IPS-11a (cell line): Measurements from ENCODE around the gene TRIM77.
"Not testable (repeated sequence)": the region's sequence is repeated elsewhere in the genome, so short reads cannot be mapped to it uniquely, and the experiment has no call there.

Experiments
- H3K4me3 ChIP-seq: one replicate; pipeline ENCODE4 v1.5.1; 2013; ENCODE audit warnings: low read depth, low read length, control low read depth

Gene TRIM77, protein sequence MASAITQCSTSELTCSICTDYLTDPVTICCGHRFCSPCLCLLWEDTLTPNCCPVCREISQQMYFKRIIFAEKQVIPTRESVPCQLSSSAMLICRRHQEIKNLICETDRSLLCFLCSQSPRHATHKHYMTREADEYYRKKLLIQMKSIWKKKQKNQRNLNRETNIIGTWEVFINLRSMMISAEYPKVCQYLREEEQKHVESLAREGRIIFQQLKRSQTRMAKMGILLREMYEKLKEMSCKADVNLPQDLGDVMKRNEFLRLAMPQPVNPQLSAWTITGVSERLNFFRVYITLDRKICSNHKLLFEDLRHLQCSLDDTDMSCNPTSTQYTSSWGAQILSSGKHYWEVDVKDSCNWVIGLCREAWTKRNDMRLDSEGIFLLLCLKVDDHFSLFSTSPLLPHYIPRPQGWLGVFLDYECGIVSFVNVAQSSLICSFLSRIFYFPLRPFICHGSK

DNA sequence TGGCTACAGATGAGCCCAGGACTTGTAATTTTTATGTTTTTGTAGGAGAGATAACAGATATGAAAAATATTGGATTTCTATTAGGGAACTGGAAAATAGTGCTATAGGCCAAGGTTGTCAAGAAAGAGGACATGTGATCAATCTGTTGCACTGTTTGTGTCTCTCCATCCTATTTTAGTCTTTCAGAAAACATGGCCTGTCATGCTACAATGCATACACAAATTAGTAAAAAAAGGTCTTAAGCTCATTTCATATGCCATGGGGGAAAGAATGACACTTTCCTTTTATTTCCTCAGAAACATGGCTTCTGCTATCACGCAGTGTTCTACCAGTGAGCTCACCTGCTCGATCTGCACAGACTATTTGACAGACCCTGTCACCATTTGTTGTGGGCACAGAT is at the start of gene TRIM77:
Gene TRIM77, plus strand, starts transcription at position 301 of the 400 bp plus-strand sequence. Its CDS starts 0 bp downstream, at position 301.
- H3K4me3 ChIP-seq, result not testable (repeated sequence)

DNA sequence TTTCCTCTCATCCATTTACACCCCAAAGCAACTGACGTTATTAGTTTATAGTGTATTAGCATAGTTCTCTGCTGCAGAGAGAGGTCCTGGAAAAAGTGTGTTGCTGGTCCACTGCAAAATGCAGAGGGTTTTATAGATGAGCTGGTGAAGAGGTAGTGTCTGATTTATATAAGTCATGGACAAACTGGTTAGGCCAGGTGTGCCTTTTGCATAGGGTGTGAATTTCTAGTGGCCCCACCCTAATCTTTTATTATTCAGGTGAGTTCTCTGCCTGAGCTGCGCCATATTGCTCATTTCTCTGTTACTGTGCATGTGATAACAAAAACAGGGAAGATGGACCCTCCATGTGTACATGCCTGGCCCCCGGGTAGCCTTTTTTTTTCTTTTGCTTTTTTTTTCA is 43.1 kb upstream of the TRIM77 start:
- no peak overlapping the region for H3K4me3 ChIP-seq

DNA sequence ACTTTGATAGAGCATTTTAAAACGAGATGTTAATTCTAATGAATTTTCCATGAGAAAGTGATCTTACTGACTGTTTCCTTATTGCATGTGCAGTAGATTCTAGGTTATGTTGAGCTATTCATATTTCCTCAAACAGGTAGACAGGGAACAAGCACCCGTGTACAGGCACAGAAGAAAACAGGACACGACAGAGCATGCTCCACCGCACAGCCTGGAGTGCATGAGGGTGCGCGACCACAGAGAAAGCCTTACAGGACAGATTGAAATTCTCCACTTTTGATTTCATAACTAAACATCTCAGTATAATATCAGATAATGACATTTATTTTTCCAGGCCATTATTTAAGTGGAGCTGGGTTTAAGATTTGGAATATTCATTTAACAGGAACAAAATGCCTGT is 41.9 kb upstream of the TRIM77 start:
- H3K4me3 ChIP-seq, result not testable (repeated sequence)

DNA sequence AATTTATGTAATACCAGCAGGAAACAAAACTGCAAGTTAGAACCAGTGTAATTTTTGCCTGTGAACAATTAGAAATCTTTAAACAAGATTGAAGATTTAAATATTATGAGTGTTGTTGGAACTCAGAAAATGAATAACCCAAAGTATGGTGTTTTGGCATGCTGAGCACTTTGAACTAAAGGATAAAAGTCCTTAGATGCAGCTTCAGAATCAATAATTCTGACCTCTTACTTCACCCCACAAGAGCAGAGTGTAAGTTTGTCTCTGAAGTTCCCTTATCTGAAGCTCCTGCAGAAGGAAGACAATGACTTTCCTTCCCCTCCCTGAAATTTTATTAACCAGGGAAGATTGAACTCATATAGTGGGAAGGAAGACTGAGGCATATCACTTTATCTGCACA is 40.5 kb upstream of the TRIM77 start:
- H3K4me3 ChIP-seq, result not testable (repeated sequence)

DNA sequence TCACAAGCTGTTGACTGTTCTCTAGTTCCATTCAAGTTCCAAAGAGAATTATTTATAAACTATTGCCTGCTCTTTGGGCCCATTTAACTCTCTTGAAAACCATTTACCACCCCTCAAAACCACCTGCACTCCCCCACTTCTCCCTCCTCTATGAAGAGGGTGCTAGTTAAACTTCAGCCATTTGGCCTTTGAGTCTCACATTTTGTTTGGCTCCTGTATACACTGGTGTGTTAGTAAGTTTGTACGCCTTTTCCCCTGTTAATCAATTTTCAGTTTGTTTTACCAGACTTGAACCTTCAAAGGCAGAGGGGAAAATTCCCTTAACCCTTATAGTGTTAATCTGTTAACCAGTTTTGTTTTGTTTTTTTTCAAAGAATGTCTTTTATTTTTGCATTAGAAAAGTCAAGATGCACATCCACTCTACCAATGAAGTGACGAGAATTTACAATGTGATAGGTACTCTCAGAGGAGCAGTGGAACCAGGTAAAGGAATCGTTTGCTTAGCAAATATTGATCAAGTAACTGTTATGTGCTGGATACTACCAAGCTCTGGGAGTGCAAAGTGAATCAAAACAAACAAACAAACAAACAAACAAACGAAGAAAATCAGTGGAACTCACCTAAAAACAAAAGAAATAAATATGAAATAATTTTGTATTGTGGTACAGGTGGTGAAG is 40.0 kb upstream of the TRIM77 start:
- not testable (repeated sequence) for H3K4me3 ChIP-seq

DNA sequence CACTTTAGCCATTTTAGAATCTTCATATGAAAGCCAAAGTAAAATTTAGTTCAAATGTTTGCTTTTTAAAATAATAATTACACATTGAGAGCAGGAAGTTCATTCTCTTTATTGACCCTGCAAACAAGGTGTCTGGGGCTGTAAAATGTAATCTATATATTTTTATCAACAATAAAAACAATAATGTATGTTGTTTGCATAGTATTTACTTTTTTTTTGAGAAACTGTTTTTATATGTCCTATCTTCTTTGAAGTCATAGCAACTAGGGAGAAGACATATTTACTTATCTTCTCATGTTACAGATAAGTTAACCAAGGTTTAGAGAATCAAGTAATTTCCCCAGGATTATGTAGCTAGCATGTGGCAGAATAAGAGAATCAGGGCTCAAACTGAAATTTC is 37.6 kb upstream of the TRIM77 start:
- not testable (repeated sequence) for H3K4me3 ChIP-seq

DNA sequence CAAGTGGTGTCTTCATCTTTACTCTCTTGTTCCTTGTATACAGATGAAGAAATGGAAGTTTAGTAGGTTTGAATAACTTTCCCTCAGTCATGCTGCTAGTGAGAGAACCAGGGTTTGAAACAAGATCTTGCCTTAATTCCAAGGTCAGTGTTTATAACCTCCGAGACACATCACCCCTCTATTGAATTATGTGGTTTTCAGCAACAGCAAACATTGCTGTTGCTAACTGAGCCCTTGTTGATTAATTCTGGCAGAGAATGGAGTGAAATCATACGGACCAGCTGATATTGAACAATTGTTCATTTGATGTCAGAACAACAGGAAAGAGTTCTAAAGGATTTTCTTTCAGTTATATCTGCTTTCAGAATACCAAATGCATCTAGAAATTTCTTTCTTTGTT is 36.7 kb upstream of the TRIM77 start:
- H3K4me3 ChIP-seq, result not testable (repeated sequence)

DNA sequence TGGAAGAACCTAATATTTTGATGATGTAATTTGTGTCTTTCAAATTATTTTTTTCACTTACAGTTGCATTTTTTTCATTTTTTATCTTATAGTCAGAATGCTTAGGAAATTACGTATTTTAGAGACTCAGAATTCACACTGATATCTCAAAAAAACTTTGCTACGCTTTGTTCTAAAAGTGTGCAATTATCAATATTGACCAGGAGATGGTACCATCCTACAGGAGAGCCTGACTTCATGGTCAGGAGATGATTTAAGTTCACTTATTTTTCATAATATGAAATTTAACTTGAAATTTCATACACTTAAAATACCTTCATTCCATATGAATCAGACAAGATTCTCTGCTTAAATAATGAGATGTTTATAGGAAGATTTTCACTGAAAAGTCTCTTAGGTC is 34.7 kb upstream of the TRIM77 start:
- H3K4me3 ChIP-seq, result not testable (repeated sequence)

DNA sequence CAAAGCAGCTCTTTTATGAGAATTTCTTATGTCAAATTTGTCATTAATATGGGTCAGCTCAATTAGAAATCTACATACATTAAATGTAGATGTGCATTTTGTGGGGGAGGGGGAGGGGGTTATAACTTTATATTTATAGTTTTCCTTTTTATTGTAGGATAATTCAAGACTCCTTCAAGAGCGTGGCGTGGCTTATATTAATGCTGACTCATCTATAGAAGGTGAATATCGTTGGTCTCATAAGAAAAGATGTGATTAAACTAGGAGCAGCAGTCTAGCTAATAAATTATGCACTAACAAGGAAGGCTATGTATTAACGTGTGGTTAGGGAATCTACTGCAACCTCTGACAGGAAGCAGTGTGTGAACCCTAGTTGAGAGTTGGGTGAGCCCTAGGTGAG is 34.2 kb upstream of the TRIM77 start:
- H3K4me3 ChIP-seq, result not testable (repeated sequence)

DNA sequence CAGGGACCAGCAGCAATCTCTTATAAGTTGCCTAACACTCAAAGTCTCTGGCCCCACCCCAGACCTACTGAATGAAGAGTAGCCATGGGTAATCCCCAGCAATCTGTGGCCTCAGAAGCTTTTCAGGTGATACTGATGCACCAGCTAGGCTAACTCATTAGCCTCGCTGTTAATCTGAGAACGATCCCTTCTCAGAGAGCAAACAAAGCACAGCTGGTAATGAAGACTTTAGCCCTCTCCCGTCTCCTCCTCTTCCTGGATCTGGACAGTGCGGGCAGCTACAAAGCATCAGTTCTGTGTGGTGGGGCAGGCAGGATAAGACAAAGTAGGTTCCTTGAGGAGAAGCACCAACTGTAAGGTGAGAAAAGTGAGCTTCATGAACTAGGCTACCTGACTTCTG is 3.0 kb upstream of the TRIM77 start:
- H3K4me3 ChIP-seq, result not testable (repeated sequence)

DNA sequence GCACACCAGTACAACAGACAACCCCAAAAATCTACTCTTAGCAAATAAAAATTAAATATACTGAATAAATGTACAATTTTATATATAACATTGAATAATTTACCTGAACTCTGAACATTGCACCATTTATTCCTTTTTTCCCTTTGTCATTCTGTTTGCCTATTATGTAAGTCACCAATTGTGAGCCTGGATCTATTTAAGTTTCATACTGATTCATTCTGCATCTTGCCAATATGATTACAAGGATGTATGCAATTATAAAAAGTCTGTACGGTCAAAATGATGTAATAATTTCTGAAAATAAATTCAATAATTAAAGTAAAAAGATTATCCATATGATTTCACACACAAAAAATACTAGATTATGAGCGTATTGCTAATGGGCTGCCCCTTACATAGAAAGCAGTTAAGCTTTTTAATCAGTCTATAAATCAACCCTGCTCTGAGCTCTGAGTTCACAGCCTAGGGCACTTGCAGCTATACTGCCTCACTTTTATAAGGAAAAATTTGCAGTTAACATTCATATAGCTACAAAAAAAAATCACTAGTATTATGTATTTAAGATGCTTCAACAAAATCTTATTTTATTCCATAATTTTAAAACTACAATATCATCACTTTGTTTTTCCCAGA is 14.9 kb downstream of the TRIM77 start:
- H3K4me3 ChIP-seq, result not testable (repeated sequence)

DNA sequence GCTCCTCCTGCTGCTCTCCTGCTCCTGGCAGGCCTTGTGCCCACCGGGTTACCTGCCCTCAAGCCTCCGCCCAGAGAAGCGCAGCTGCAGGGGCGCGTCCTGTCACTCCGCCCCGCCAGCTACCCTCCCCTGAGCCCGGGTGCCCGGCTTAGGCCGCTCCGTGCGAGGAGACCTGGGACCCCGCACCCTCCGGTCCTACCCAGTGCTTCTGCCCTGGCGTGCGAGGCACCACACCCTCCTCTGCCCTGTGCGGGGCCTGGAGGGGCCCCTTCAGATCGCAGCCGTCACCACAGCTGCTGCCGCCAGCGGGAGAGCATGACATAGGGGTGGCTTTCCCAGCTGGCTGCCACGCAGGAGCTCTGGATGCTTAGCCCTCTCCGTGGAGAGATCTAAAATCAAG is 20.1 kb downstream of the TRIM77 start:
- H3K4me3 ChIP-seq, result not testable (repeated sequence)

DNA sequence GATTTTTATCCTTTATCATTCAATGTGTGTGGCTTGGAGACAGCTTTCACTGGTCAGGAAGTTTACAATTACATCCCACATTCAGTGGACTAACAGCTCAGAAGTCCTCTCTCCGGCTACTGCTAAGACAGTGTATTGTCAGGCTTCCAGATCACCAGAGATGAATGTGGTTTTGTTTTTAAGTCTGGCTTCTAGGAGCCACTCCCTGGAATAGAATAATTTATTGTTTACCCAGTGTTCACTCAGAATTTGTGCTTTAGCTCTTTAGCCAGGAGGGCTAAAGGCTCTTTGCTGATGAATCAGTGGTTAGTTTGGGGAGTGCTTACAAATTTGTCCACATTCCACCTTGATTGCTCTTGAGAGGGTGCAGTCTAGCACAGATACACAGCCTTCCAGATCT is 26.5 kb downstream of the TRIM77 start:
- H3K4me3 ChIP-seq, result no peak overlapping the region

DNA sequence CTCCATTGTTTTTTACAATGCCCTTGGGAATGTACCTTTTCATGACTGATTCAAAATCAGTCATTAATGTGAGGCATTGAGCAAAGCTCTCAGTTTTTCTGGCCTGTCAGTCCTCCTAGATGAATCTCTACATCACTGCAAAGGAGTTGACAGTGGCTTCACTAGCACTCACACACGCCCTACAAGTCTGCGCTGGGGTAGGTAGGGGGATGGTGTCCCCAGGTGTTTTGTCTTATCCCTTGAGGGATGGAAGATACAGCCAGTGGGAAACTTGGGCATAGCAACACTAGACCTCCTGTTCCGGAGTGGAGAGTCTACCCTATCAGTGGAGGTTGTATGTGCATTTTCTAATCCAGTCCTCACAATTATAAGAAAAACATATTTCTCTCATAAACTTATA is 27.0 kb downstream of the TRIM77 start:
- no peak overlapping the region for H3K4me3 ChIP-seq

DNA sequence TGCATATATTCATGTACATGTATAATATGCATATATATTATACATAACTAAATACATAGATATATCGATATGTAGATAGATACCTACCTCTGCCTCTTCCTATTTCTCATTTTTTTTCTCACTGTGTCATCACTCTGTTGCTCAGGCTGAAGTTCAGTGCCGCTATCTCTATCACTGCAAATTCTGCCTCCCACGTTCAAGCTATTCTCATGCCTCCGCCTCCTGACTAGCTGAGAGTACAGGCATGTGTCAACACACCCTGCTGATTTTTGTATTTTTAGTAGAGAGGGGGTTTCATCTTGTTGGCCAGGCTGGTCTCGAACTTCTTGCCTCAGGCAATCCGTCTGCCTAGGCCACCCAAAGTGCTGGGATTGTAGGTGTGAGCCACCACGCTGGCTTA is 31.3 kb downstream of the TRIM77 start:
- not testable (repeated sequence) for H3K4me3 ChIP-seq

DNA sequence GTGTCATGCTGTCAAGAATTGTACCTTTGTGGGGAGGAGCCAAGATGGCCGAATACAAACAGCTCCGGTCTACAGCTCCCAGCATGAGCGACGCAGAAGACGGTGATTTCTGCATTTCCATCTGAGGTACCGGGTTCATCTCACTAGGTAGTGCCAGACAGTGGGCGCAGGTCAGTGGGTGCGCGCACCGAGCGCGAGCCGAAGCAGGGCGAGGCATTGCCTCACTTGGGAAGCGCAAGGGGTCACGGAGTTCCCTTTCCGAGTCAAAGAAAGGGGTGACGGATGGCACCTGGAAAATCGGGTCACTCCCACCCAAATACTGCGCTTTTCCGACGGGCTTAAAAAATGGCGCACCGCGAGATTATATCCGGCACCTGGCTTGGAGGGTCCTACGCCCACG is 34.1 kb downstream of the TRIM77 start:
- H3K4me3 ChIP-seq, result not testable (repeated sequence)

DNA sequence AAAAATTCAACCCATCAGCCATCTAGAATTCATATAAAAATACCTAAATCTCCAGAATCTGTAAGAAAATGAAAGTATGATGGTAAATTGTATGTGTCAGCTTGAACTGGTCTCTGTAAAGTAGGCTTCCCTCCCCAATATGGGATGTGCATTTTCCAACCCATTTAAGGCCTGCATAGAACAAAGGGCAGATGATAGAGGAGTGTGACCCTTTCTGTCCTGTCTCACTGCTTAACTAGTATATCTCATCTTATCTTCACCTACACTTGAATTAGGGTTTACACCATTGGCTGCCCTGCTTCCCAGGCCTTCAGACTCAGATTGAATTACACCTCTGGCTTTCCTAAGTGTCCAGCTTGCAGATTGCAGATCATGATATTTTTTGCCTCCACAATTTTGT is 40.7 kb downstream of the TRIM77 start:
- not testable (repeated sequence) for H3K4me3 ChIP-seq
